ENCODE results near the gene ABHD17B.
"Not testable (repeated sequence)": the region's sequence is repeated elsewhere in the genome, so short reads cannot be mapped to it uniquely, and the experiment has no call there.

Gene ABHD17B

GRCh38 chr9:71911908-71912335, 929 bp upstream of the ABHD17B start:
- no peak for DNase-seq

GRCh38 chr9:71910650-71911060, 338 bp downstream of the ABHD17B start:
- DNase-seq, result no peak

GRCh38 chr9:71909887-71910649, 925 bp downstream of the ABHD17B start:
- peak; percentile 81 for DNase-seq

DNA sequence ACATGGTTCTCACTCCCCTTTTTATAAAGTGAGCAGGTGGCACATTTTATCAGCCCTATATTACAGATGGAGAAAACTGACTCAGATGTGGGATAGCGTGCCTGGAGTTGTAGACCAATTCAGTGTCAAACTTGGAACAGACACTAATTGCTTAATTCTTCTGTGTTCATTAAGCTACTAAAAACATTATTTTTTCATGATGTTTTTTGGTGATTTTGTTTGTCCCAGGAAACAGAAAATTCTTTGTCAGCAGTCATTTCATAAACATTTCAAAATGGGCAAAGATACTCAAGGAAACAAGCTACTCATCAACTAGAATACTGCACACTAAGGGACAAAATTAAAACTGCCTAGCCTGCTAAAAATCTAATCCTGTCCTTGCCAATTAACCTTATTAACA, 2.2 kb downstream of the ABHD17B start:
- no peak for DNase-seq

GRCh38 chr9:71904076-71904475, 6.9 kb downstream of the ABHD17B start:
- no peak for DNase-seq

DNA sequence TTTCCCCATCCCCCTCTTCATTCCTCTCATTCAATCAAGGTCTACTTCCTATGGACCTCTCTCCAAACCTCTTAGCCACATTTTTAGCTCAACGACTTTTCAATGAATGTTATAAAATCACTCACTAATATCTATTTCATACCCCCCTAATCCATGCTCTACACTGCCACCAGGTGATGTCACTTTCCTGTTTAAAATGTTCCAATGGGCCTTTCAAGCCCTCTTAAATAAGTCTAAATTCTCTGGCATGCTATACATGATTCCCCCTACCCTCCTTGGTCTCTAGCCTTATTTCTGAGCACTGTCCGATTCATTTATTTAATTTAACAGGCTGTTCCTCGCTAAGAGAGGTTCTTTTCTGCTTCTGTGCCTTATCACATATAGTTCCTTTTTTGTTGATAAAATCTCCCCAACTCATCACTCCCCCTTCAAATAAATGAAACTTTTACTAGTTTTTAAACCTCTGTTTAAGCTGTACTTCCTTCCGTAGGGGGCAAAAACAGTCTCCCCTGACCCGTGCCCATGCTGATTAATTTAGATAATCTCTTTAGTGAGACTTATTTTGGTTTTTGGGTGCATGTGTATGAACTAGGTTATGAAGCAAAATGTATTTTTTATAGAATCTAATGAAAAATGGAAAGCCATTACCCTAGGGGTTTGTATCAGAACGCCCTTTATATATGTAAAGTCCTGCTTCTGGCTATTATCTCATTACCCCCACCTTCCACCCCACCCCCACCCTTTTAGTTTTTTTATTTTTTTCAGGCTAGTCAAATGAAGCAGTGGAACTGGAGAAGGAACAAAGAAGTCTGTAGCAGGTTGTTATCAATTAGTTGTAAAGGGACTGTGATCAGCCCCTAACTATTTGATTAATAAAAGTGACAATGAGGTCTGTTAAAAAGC, 9.0 kb downstream of the ABHD17B start:
- DNase-seq, result no peak

- DNase-seq, result not testable (repeated sequence)
Measured at GRCh38 chr9:71898756-71899155, 12.2 kb downstream of the ABHD17B start.

DNA sequence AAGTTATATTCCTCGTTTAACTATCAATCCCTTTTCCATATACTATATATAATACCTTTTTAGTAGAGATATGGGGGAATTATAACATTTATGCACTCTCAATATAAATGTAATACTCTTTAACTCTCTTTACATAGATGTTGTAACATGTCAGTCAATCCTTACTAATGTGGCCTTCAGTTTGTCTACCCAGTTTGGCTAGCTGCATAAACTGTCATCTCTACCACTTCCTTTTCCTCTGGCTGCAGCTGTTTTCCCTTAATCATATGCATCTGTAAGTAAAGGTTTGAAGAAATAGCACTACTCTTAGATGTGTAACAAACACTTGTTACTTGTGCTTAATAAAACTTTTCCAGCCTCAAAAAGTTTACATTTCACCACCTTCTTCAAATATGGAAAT, 13.4 kb downstream of the ABHD17B start:
- no peak for DNase-seq

GRCh38 chr9:71896761-71897160, 14.2 kb downstream of the ABHD17B start:
- no peak for DNase-seq

DNA sequence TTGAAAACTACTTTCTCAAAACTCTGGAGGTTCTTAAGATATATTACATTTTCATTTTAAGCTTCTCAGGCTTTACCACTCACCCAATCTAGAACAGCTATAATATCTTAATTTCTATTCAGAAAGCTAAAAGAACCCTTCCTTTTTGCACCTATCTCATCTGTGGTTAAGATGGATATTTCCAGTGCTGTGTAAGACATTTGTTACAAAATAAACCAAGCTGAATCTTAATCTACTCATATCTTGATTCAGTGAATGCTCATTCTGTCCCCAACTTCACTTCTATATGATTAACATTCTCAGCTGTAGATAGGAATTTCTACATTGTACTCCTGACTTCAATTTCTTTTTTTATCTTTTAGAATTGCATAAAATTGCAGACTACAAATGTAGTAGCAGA, 15.0 kb downstream of the ABHD17B start:
- DNase-seq, result no peak

GRCh38 chr9:71895117-71895516, 15.9 kb downstream of the ABHD17B start:
- no peak for DNase-seq

DNA sequence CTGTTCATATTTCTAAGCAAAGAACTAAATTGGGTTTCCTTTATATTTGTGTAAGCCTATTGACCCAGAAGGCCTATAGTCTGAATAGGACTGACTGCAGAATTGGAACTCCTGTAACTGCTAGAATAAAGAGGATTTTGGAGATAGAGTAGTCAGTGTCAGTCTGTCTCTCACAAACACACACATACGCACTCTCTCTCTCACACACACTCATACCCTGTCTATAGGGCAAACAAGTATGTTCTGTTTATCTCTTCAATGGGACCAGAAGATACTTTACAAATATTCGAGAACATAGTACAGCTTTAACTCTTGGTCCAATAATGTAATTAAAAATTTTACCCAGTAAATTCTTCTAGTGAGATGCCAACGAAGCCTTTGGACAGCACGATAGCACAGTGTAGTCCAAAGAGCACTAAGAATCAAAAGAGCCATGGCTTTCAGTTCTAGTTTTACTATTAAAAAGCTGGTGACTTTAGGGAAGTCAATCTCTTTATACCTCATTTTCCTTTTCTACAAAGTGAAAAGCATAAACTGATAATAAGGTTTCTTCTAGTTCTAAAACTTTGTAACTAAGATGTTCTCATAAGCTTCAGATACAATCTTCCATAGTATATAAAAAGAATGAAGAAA, 19.3 kb downstream of the ABHD17B start:
- no peak for DNase-seq

GRCh38 chr9:71890042-71890679, 20.8 kb downstream of the ABHD17B start:
- no peak for DNase-seq

DNA sequence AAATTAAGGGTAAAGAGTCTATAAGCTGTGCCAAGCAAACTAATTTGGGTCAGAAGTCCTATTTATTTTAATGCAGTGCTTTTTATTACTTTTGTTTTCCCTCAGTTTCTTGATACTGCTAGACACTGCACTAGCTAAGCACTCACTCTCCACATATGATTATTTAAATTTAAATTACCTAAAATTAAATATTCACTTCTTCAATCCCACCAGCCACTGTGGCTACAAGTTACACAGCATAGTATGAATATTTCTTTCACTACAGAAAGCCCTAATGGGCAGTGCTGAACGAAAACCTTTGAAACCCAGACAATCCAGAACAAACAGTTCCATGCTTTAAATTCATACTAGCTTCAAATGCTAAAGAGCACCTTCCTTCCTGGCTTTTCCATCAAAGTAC, 23.6 kb downstream of the ABHD17B start:
- no peak for DNase-seq

GRCh38 chr9:71886541-71886940, 24.5 kb downstream of the ABHD17B start:
- DNase-seq, result no peak

GRCh38 chr9:71886015-71886414, 25.0 kb downstream of the ABHD17B start:
- DNase-seq, result no peak

DNA sequence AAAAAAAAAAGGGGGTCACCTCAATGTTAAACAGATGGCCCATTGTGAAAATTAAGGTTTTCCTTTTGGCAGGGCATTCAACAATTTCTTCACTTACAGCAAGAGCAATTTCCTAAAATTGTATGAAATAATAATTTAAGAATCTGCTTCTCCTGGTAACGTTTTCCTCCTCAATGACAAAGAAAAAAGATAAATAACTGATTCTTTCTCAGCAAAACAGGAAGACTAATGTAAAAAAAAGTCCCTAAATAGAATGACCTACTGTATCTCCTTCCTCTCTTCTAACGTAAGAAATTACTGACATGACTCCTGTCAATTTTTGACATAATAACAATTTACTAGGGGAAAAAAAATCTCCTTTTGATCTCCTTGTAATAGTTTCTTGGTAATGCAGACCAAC, 25.5 kb downstream of the ABHD17B start:
- DNase-seq, result no peak

GRCh38 chr9:71884005-71884404, 27.0 kb downstream of the ABHD17B start:
- no peak for DNase-seq

GRCh38 chr9:71879644-71880174, 31.3 kb downstream of the ABHD17B start:
- DNase-seq, result no peak

DNA sequence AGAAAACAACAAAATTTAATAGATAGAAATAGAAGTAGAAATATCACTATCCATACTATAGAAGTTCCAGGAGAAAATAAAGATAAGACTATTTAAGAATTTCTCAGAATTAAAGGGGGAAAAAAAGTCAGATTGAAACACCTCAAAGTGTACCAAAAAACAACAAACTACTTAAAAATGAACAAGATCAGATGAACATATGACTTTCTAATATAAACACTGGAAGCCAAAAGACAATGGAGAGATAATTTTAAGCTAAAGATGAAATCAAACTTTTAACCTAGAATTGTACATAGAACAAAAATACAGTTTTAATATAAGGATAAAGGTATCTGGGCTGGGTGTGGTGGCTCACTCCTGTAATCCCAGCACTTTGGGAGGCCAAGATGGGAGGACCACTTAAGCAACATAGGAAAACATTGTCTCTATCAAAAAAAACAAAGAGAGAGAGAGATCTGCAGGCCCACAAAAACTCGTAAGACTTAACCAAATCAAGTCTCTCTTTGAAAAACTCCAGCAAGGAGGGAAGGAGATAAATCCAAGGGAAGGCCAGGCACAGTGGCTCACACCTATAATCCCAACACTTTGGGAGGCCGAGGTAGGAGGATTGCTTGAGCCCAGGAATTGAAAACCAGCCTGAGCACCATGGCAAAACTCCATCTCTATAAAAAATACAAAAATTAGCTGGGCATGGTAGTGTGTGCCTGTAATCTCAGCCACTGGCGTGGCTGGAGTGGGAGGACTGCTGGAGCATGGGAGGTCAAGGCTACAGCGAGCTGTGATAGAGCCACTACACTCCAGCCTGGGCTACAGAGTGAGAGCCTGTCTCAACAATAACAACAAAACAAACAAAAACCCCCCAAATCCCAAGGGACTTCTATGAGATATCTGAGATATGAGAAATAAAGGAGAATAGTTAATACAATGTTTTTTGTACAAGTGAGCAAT, 32.4 kb downstream of the ABHD17B start:
- no peak for DNase-seq

GRCh38 chr9:71876829-71877228, 34.2 kb downstream of the ABHD17B start:
- DNase-seq, result no peak

GRCh38 chr9:71876106-71876505, 34.9 kb downstream of the ABHD17B start:
- DNase-seq, result no peak
